ENCODE results near the gene CFAP97. TPM values are rescaled to one million over a fixed set of nuclear protein-coding genes. Genes with fewer than 3 reads are reported as not detected.

CFAP97 gene
- total and polyA plus RNA-seq, 2 donors (not counting 1 experiment from before 2014, with no cell fraction given), result 11.3 to 32.0 TPM

GRCh38 chr4:185179488-185179887, 24.3 kb downstream of the CFAP97 start:
- Histone ChIP-seq H3K4me3 (ENCODE audit: control extremely low read depth in 1 of 5, extremely low read depth in 1 of 5, insufficient read depth in 1 of 5, low read depth in 2 of 5, low read length in 4 of 5) (no peak overlapping the region), H3K79me2 (ENCODE audit: control insufficient read depth, insufficient read depth, low read length) (peaks cover 44% of the 10 kb centered on the region), H3K4me2 (replicated peaks; ENCODE audit: low read depth, low read length, poor library complexity, severe bottlenecking) (no peak overlapping the region), H3K27me3 (replicated peaks in 1 of 4; ENCODE audit: control extremely low read depth in 1 of 4, control insufficient read depth in 3 of 4, insufficient read depth in 4 of 4, low read length in 3 of 4) (no peaks in the 10 kb centered on the region), H4K20me1 (ENCODE audit: control insufficient read depth, insufficient read depth, low read length, poor library complexity, severe bottlenecking) (peaks cover 7% of the 10 kb centered on the region), H3K9ac (ENCODE audit: low read length) (no peak overlapping the region), H3K9me3 (ENCODE audit: control extremely low read depth in 1 of 3, control insufficient read depth in 2 of 3, insufficient read depth in 1 of 3, low read length in 2 of 3) (no peaks in the 10 kb centered on the region), H2AFZ (ENCODE audit: insufficient read depth, low read depth, low read length, poor library complexity, severe bottlenecking) (no peak overlapping the region), H3K27ac (ENCODE audit: low read length in 2 of 2) (no peak overlapping the region), H3K36me3 (replicated peaks in 1 of 2; ENCODE audit: control extremely low read depth in 1 of 2, control insufficient read depth in 1 of 2, extremely low read depth in 1 of 2, insufficient read depth in 2 of 2, low read length in 1 of 2) (peaks cover 3 to 12% of the 10 kb centered on the region in 2 experiments), H3K4me1 (ENCODE audit: control insufficient read depth in 2 of 2, insufficient read depth in 2 of 2, low read length in 2 of 2) (no peaks in the 10 kb centered on the region)
- H3K27ac Mint-ChIP-seq, result no peak overlapping the region
- peaks cover 1% of the 10 kb centered on the region for H3K4me1 Mint-ChIP-seq
- H3K9me3 Mint-ChIP-seq (ENCODE audit: insufficient read depth), result no peaks in the 10 kb centered on the region
- ATAC-seq (ENCODE audit: low read depth) (no peak), DNase-seq (no peak)
- CTCF ChIA-PET, result no interaction called here
- WGBS (ENCODE audit: insufficient coverage), result 75% methylated on average over 2 of the region's 3 CpGs
- H3K27me3 Mint-ChIP-seq, result no peaks in the 10 kb centered on the region
- POLR2A ChIA-PET, result no interaction called here
- no peak for TF ChIP-seq EZH2 (IDR thresholded peaks at IDR 0.05; ENCODE audit: borderline replicate concordance, insufficient read depth, low read depth, low read length, poor library complexity, severe bottlenecking)
- intact Hi-C loops (cut with micrococcal nuclease), result no loop called here
- H3K4me3 Mint-ChIP-seq, result no peak overlapping the region

DNA sequence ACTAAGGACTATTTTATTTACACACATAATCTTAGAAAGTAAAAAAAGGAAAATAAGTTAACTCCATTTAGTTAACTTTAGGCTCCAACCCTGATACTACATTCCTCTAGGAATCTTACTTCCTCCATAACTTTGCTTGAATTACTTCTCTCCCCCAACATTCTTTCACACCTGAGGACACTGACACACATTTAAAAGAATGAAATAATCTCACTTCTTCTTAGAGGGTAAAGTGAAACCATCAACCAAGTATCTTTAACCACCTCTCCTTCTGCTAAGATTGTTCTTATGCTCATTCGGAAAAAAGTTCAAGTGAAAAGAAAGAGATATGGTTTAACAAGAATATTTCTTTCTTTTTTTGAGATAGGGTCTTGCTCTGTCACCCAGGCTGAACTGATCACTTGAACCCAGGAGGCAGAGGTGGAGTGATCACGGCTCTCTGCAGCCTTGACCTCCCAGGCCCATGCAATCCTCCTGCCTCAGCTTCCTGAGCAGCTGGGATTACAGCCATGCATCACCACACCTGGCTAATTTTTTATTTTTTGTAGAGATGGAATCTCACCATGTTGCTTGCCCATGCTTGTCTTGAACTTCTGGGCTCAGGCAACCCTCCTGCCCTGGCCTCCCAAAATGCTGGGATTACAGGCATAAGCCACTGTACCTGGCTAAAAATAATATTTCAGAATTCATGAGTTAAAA, 32.3 kb downstream of the CFAP97 start:
- Mint-ChIP-seq H3K4me3 (peak overlapping the region; percentile 1), H3K27ac (peak overlapping the region; percentile 27), H3K27me3 (no peaks in the 10 kb centered on the region), H3K4me1 (peaks cover 12% of the 10 kb centered on the region), H3K9me3 (ENCODE audit: insufficient read depth) (no peaks in the 10 kb centered on the region)
- peak; percentile 21 for DNase-seq
- Histone ChIP-seq H3K9me3 (ENCODE audit: control extremely low read depth in 1 of 3, control insufficient read depth in 2 of 3, insufficient read depth in 1 of 3, low read length in 2 of 3) (no peaks in the 10 kb centered on the region), H3K27me3 (replicated peaks in 1 of 4; ENCODE audit: control extremely low read depth in 1 of 4, control insufficient read depth in 3 of 4, insufficient read depth in 4 of 4, low read length in 3 of 4) (no peaks in the 10 kb centered on the region), H3K4me2 (replicated peaks; ENCODE audit: low read depth, low read length, poor library complexity, severe bottlenecking) (peak overlapping the region; percentile 48), H3K4me3 (ENCODE audit: control extremely low read depth in 1 of 5, extremely low read depth in 1 of 5, insufficient read depth in 1 of 5, low read depth in 2 of 5, low read length in 4 of 5) (peak overlapping the region in 1 of 5 experiments; percentile 27), H3K36me3 (replicated peaks in 1 of 2; ENCODE audit: control extremely low read depth in 1 of 2, control insufficient read depth in 1 of 2, extremely low read depth in 1 of 2, insufficient read depth in 2 of 2, low read length in 1 of 2) (peaks cover 3 to 44% of the 10 kb centered on the region in 2 experiments), H3K79me2 (ENCODE audit: control insufficient read depth, insufficient read depth, low read length) (peaks cover 5% of the 10 kb centered on the region), H3K4me1 (ENCODE audit: control insufficient read depth in 2 of 2, insufficient read depth in 2 of 2, low read length in 2 of 2) (peaks cover 10 to 13% of the 10 kb centered on the region in 2 donors), H3K27ac (ENCODE audit: low read length in 2 of 2) (peak overlapping the region; percentile 46 to 70), H3K9ac (ENCODE audit: low read length) (no peak overlapping the region), H4K20me1 (ENCODE audit: control insufficient read depth, insufficient read depth, low read length, poor library complexity, severe bottlenecking) (no peaks in the 10 kb centered on the region), H2AFZ (ENCODE audit: insufficient read depth, low read depth, low read length, poor library complexity, severe bottlenecking) (no peak overlapping the region)
- ChIA-PET POLR2A (no interaction called here), CTCF (interaction anchor here (0.9 to 1.1 kb wide), 2 partner anchors 12 to 37 kb away, joined by 3 to 5 read pairs; no protein-coding TSS in a partner anchor)
- no CpG with 5 or more reads among the region's 2 CpGs for WGBS (ENCODE audit: insufficient coverage)
- intact Hi-C loops (cut with micrococcal nuclease), result no loop called here
- no peak for ATAC-seq (ENCODE audit: low read depth)
- TF ChIP-seq CTCF (IDR thresholded peaks at IDR 0.05) (no peak), EZH2 (IDR thresholded peaks at IDR 0.05; ENCODE audit: borderline replicate concordance, insufficient read depth, low read depth, low read length, poor library complexity, severe bottlenecking) (no peak)
